ENCODE data around the gene DECR2.

DECR2 gene

GRCh38 chr16:450785-451512 is 49.3 kb downstream of the DECR2 start:
- DNase-seq, result peak; percentile 25

- no peak for DNase-seq
Observed at GRCh38 chr16:454397-454940, 52.8 kb downstream of the DECR2 start.

GRCh38 chr16:455453-455852 is 53.8 kb downstream of the DECR2 start:
- no peak for DNase-seq

- no peak for DNase-seq
Observed at GRCh38 chr16:456891-457483, 55.3 kb downstream of the DECR2 start.

GRCh38 chr16:457732-458400 is 56.2 kb downstream of the DECR2 start:
- no peak for DNase-seq

- no peak for DNase-seq
Observed at GRCh38 chr16:459761-460160, 58.1 kb downstream of the DECR2 start.

GRCh38 chr16:460787-461186 is 59.1 kb downstream of the DECR2 start:
- DNase-seq, result no peak
